AG04450 (cell line): ENCODE measurements around the gene CCNG1. TPM values are rescaled to one million over a fixed set of nuclear protein-coding genes. Genes with fewer than 3 reads are reported as not detected.
A peak's percentile ranks its signal among the peaks of the same experiment; 100 is the strongest.

Experiments
- CTCF ChIA-PET: fragments of 300-600, 350-600 bp; formaldehyde crosslinking; extraction: SDS; loops from one replicate; lab custom pipeline; 2022; ENCODE audit warnings: antibody characterized with exemption, inconsistent platforms; lab: Charles Lee
- POLR2A ChIA-PET: fragments of 350-600 bp; formaldehyde crosslinking; extraction: SDS; loops from one replicate; lab custom pipeline; 2021; ENCODE audit warnings: antibody characterized with exemption, inconsistent platforms; lab: Yijun Ruan, JAX
- DNase-seq: peaks from one replicate; pipeline ENCODE4 v3.0.0-alpha.2; 2011; ENCODE audit warnings: low read depth, low spot score
- H3K27ac ChIP-seq: one replicate; pipeline ENCODE4 v1.5.1; 2012; ENCODE audit warnings: low read depth, low read length, control low read depth
- H3K27me3 ChIP-seq: one replicate; pipeline ENCODE4 v1.6.0; 2012; ENCODE audit warnings: low read length; ENCODE audit not compliant: control insufficient read depth, insufficient read depth
- H3K4me3 ChIP-seq: 2 replicates; pipeline ENCODE4 v1.5.1; 2011; ENCODE audit warnings: mild to moderate bottlenecking, low read depth, low read length, control low read depth
- H3K9me3 ChIP-seq: 2 replicates; pipeline ENCODE4 v1.5.1; 2012; ENCODE audit warnings: low read length; ENCODE audit not compliant: control insufficient read depth, insufficient read depth
- CTCF ChIP-seq: IDR thresholded peaks from 2 replicates; pipeline ENCODE4 v1.5.1; 2011; ENCODE audit warnings: low read depth, low read length, control low read depth, inconsistent platforms
- polyA plus RNA-seq: library from polyadenylated mRNA; depleted of rRNA; stranded (reverse); fragments of >200 nt; gene quantifications from 2 replicates; pipeline ENCODE4 v1.2.3, GENCODE V29; 2011

Gene CCNG1
- polyA plus RNA-seq, 1 experiment, result 325 TPM

GRCh38 chr5:163459819-163460561 is 22.6 kb downstream of the CCNG1 start, which contains the start of gene NUDCD2:
TSS of gene NUDCD2 (minus strand) at chr5:163460102. CDS start at chr5:163460050, 52 bp downstream.
- Histone ChIP-seq H3K4me3 (peak within 1 kb of the TSS; percentile 82), H3K27ac (peak within 1 kb of the TSS; percentile 98), H3K27me3 (no peaks in the 10 kb centered on the region), H3K9me3 (no peaks in the 10 kb centered on the region)
- CTCF ChIA-PET, result interaction anchor here (0.7 to 3.1 kb wide), 6 partner anchors 13 to 45 kb away, joined by 3 to 16 read pairs (median 4); partner anchors contain the start of gene MAT2B
- peak; percentile 35 for TF ChIP-seq CTCF
- POLR2A ChIA-PET, result interaction anchor here (0.6 to 3.4 kb wide), 12 partner anchors 8 to 546 kb away, joined by 3 to 20 read pairs (median 3); partner anchors contain the start of genes CCNG1 and MAT2B
- peak; percentile 98 for DNase-seq

- DNase-seq, result no peak
- ChIA-PET CTCF (interaction anchor here (0.7 to 3.1 kb wide), 8 partner anchors 10 to 51 kb away, joined by 3 to 16 read pairs (median 4); partner anchors contain the start of gene MAT2B), POLR2A (interaction anchor here (0.6 to 3.4 kb wide), 11 partner anchors 7 to 545 kb away, joined by 3 to 20 read pairs (median 3); partner anchors contain the start of genes CCNG1 and MAT2B)
- Histone ChIP-seq H3K27me3 (no peaks in the 10 kb centered on the region), H3K27ac (peak within 1 kb of the TSS; percentile 98), H3K4me3 (peak within 1 kb of the TSS; percentile 82), H3K9me3 (no peaks in the 10 kb centered on the region)
- no peak for TF ChIP-seq CTCF
These were observed 23.3 kb downstream of the CCNG1 start, which contains the start of gene HMMR for GRCh38 chr5:163460562-163461171. TSS of gene HMMR (plus strand) at chr5:163460632. CDS start at chr5:163460693, 61 bp downstream.

GRCh38 chr5:163463063-163463435 is 25.7 kb downstream of the CCNG1 start:
- no peaks in the 10 kb centered on the region for H3K27me3 ChIP-seq
- CTCF ChIA-PET, result interaction anchor here (0.6 to 1.0 kb wide), 2 partner anchors 9 to 12 kb away, joined by 3 to 4 read pairs; no protein-coding TSS in a partner anchor
- POLR2A ChIA-PET, result interaction anchor here (3.4 kb wide), 1 partner anchor 25 kb away, joined by 20 read pairs; the partner anchor contains the start of gene CCNG1
- no peaks in the 10 kb centered on the region for H3K9me3 ChIP-seq
- DNase-seq, result no peak
- no peak overlapping the region for H3K27ac ChIP-seq
- no peak overlapping the region for H3K4me3 ChIP-seq
- no peak for TF ChIP-seq CTCF

- Histone ChIP-seq H3K9me3 (no peaks in the 10 kb centered on the region), H3K4me3 (no peak overlapping the region), H3K27me3 (no peaks in the 10 kb centered on the region), H3K27ac (no peak overlapping the region)
- no peak for TF ChIP-seq CTCF
- ChIA-PET CTCF (interaction anchor here (1.1 kb wide), 1 partner anchor 12 kb away, joined by 3 read pairs; no protein-coding TSS in a partner anchor), POLR2A (interaction anchor here (0.8 kb wide), 1 partner anchor 8 kb away, joined by 3 read pairs; the partner anchor contains the start of genes HMMR and NUDCD2)
- DNase-seq, result no peak
These were observed 30.3 kb downstream of the CCNG1 start for GRCh38 chr5:163467682-163468081.
